Omental fat pad (tissue), 4 donors: ENCODE results near the gene GSE1. TPM values are rescaled to one million over a fixed set of nuclear protein-coding genes. Genes with fewer than 3 reads are reported as not detected.

ENCODE experiments used
- ATAC-seq: fragments of 150-250 bp; one replicate; pipeline ENCODE4 v1.9.1; 2016; ENCODE audit warnings: mild to moderate bottlenecking, moderate library complexity; ENCODE audit not compliant: low FRiP score
- DNase-seq: peaks from one replicate; pipeline ENCODE4 v3.0.0-alpha.2; 2019; ENCODE audit warnings: low spot score
- CTCF ChIP-seq, 3 donors: fragments of 450-650 bp; IDR thresholded peaks; one replicate each; pipeline ENCODE4 v1.5.1; 2016 to 2017; ENCODE audit warnings: antibody characterized with exemption in 3 of 3, mild to moderate bottlenecking in 3 of 3, moderate library complexity in 2 of 3
- total RNA-seq, 4 donors: library from RNA; depleted of rRNA; stranded (reverse); fragments of >200 nt; gene quantifications; one replicate each; pipeline ENCODE4 v1.1.0, GENCODE V29; 2016

Gene GSE1
- total RNA-seq, 4 donors from 2014 or later = 50.9 to 181 (median 90.9) TPM

GRCh38 chr16:85615852-85616606 lies 2.9 kb downstream of the GSE1 start:
- peak; percentile 17 for ATAC-seq
- peak in 2 of 3 donors; percentile 9 to 65 for TF ChIP-seq CTCF (IDR thresholded peaks at IDR 0.05)

GRCh38 chr16:85616607-85617321 lies 3.6 kb downstream of the GSE1 start:
- ATAC-seq = no peak

More at GRCh38 chr16:85615852-85616606, 2.9 kb downstream of the GSE1 start:
- DNase-seq = peak; percentile 74

GRCh38 chr16:85617948-85618347 lies 4.8 kb downstream of the GSE1 start:
- no peak for TF ChIP-seq CTCF (IDR thresholded peaks at IDR 0.05)
- DNase-seq (no peak), ATAC-seq (no peak)

More at GRCh38 chr16:85616607-85617321, 3.6 kb downstream of the GSE1 start:
- no peak for TF ChIP-seq CTCF (IDR thresholded peaks at IDR 0.05)
- no peak for DNase-seq

GRCh38 chr16:85618521-85618920 lies 5.4 kb downstream of the GSE1 start:
- DNase-seq = no peak
- no peak for TF ChIP-seq CTCF (IDR thresholded peaks at IDR 0.05)
- no peak for ATAC-seq

GRCh38 chr16:85619101-85619891 lies 6.2 kb downstream of the GSE1 start:
- DNase-seq (no peak), ATAC-seq (no peak)
- no peak for TF ChIP-seq CTCF (IDR thresholded peaks at IDR 0.05)

GRCh38 chr16:85620374-85620773 lies 7.3 kb downstream of the GSE1 start:
- no peak for ATAC-seq
- no peak for DNase-seq
- no peak for TF ChIP-seq CTCF (IDR thresholded peaks at IDR 0.05)
